G401.6 (cell line): ENCODE results near the gene GPHN.

Experiments
- FAIRE-seq: peaks from 2 replicates; lab custom pipeline; 2012; peaks lifted over from hg19 to GRCh38; lab: Jason Lieb, UNC

Gene GPHN

GRCh38 chr14:67167420-67168109 is 659.6 kb downstream of the GPHN start:
- FAIRE-seq: no peak

- no peak for FAIRE-seq
These were observed 660.1 kb downstream of the GPHN start for GRCh38 chr14:67168110-67168441.

- no peak for FAIRE-seq
These were observed 662.7 kb downstream of the GPHN start for GRCh38 chr14:67170660-67171059.

- FAIRE-seq: no peak
These were observed 664.1 kb downstream of the GPHN start for GRCh38 chr14:67172056-67172455.

DNA sequence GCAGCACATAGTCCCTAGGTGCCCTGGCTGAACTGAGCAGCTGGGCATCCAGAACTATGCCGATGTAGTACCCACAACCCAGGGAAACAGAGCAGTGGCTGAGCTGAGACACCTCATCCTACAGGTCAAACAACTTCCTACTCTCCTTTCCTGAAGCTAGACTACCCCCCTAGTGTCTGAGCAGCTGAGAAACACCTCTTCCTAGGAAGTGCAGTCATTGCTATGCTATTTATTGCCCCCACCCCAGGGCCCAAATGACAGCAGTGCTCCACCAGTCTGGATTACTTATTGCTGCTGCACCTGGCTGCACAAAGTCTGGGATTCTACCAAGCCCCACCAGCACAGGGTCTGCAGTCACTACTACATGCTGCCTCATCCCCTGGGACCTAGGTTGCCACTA is 664.6 kb downstream of the GPHN start:
- FAIRE-seq: no peak

- FAIRE-seq: no peak
These were observed 665.8 kb downstream of the GPHN start for GRCh38 chr14:67173719-67174118.

GRCh38 chr14:67186172-67186768 is 678.3 kb downstream of the GPHN start:
- FAIRE-seq: no peak

DNA sequence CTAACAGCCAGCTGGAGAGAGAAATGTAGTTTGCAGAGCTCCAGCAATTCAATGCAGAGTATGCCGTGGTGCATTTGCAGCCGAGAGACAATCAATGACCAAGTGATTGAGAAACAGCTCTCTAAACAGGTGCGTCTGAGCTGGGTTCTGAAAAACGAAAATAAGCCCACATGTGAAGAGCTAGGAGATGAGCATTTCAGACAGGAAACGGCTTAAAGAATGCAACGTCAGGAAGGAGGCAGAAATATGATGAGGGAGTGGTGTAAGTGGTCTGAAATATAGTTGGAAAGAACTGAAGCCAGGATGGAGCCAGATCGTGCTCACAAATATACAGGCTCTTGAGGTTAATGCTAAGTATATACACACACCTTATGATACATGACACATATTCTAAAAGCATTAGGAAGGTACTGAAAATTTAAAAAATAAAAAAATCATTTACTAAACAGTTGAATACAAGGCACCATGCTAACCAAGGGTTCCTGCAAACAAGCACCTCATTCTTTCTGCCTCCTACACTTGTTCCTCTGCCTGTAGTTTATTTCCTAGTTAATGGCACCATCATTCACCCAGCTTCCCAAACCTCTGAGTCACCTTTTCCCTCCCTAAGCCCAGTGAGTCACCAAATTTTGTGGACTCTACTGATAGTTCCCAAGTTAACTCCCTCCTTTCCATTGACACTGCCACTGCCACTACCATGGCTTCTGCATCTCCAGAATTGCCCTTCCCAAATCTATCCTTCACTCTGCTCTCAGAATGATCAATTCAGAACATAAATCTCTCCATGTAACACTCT is 679.0 kb downstream of the GPHN start:
- no peak for FAIRE-seq

DNA sequence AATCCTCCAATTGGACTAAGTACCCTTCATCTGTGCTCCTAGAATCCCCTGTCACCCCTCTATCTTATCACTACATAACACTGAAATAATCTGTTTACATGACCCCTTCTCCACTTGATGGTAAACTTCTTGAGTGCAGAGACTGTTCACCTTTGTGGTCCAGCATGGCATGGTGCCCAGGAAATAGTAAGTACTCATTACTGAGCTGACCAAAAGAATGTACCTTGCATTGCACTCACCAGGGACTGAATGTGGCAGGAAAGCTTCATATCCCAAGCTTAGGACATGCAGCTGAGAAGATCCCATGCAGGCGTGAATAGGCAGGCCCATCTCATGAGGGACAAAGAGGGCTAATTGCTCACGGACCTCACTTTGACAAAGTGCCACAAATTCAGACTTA is 679.9 kb downstream of the GPHN start:
- no peak for FAIRE-seq

DNA sequence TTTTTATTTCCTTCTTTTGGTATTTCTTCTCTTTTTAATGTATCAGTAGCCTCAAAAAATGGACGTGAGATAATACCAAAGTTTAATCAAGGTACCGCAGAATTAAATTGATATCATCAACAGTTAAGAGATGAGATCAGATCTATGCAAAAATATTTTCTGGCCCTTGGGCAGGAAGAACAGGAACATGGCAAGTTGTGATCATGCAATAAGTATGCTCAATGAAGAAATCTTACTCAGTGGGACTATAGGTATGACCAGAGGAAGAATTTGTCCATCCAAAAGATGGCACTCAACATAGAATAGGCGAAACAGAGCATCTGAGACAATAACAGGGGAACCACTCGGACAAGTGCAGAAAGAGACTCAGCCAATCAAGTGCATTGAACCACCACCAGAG is 680.4 kb downstream of the GPHN start:
- no peak for FAIRE-seq

DNA sequence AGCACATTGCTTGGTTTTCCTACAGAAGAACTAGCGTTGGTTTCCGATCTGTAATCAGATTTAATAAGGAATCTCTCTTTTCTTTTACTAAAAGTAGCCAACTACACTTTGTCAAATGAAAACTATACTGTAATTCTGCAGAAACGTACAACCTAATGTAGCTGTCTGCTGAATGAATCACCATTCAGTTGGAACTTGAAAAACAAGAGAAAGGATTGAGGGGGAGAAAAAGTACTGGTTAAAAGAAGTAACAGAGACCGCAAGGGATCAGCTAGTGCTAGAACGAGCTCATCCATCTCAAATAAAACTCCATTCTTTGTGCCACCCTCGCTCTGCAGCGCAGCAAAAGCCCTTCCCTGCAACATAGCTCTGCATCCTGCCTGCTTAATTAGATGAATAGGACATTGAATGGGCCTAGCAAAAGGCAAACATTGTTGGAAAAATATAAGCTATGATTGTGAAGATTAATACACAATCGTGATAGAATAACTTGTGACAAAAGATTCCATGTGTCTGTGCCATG is 683.9 kb downstream of the GPHN start:
- FAIRE-seq: no peak

DNA sequence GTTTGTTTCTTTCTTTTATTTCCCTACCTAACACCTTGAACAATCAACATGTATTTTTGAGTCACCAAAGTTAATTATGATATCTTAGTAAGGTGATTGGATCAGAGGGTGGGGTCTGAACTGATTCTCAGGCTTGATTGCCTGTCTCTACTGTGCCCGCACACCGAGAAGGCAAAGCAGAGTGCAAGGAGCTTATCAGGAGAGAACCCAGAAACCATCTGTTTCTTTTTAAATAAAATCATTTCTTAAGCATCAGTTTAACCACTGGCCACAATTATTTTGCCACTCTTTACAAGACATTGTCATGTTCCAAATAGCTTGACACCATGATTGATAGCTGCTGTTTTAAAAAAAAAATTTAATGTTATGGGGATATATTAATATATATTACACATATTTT is 684.4 kb downstream of the GPHN start:
- no peak for FAIRE-seq

- no peak for FAIRE-seq
These were observed 687.3 kb downstream of the GPHN start for GRCh38 chr14:67195279-67195678.

GRCh38 chr14:67199016-67199415 is 691.1 kb downstream of the GPHN start:
- no peak for FAIRE-seq

GRCh38 chr14:67207810-67208209 is 699.9 kb downstream of the GPHN start:
- no peak for FAIRE-seq

DNA sequence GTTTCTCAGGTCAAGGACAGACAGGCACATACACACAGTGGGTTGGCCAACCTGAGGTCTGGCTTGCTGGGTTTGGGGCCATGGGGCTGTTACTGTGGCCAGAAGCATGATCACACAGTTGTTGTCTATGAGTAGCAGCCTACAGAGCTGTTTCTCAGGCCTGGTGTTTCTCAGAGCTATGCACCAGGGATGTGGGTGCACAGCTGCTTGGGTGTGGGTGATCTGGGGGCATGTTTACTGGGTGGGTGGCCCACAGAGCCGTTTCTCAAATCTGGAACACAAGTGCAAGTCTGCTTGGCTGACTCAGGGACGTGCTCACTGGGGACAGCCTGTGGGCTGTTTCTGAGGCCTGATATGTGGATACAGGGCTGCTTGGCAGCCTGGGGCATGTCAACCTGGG is 710.2 kb downstream of the GPHN start:
- no peak for FAIRE-seq

DNA sequence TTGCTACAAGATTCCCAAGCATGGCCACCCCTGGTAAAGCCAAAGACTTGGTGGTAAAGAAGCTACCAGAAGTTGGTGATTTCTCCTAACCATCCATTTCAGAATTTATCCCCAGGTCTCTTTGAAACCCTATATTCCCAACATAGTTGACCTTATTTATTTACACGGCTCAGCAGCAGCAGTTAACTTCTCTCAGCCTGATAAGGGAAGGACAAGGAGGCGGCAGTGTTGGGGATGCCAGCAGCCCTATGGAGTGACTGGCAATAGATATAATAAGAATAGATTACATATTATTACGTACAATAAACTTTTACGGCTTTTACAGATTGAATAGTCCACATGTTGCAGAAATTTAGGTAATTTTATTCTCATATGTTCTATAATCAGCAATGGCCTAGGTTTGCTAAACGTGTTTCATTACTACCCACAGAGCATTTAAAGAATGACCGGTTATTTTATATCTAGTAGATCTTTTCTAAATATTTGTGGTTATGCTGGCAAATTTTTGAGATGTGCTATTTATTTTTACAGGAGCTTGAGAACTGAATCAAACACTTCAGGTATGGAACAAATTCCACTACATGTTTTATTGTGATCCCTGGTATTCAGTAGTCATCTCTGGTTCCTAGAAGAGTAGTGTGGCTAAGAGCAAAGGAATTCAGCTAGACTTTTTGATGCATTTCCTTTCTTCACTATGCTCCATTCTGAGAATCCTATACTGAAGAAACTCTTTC is 713.5 kb downstream of the GPHN start:
- FAIRE-seq: no peak

GRCh38 chr14:67221982-67222328 is 714.0 kb downstream of the GPHN start:
- no peak for FAIRE-seq

GRCh38 chr14:67225523-67225922 is 717.6 kb downstream of the GPHN start:
- FAIRE-seq: no peak

DNA sequence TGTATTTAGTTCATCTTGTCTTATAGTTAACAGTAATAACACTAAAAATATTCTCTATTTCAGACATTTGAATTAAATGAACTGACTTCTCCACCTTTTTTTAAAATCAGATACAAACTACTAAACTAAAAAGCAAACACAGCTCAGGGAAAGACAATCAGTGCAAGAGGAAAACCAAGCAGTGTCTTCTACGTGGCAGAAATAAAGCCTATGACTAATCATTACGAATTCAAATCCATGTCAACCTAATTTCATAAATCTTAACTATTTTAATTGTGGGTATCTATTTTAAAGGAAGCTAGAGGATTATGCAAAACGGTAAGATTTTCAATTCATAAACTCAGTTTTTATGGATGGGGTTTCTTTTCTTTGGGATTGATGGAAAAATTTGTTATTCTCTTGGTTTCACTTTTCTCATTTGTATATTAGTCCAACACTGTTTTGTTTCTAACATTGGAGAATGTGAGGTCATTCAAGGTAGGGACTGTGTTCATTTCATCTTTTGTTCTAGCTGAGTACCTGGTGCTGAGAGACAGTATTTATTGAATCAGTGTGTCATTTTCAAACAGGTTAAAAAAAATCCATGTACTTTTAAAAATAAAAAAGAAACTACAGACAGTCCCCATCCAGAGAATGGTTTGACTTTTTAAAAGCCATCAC is 720.5 kb downstream of the GPHN start:
- FAIRE-seq: peak; percentile 72
